K562 (cell line): ENCODE results near the gene RECK. TPM values are rescaled to one million over a fixed set of nuclear protein-coding genes. Genes with fewer than 3 reads are reported as not detected.

Experiments
- ATAC-seq: fragments of 200-7000 bp; cut with Tn5 transposase; 3 replicates; pipeline ENCODE4 v1.9.1; 2020; ENCODE audit warnings: moderate library complexity
- BruUV-seq: library from RNA; stranded (reverse); fragments of 400-500 nt; replicated peaks from 2 replicates; lab custom pipeline; 2021; lab: Mats Ljungman, UMichigan
- CTCF ChIA-PET: fragments of 300-600 bp; formaldehyde crosslinking; extraction: SDS; loops from one replicate; lab custom pipeline; 2021; ENCODE audit warnings: low intra/inter-chr PET ratio; lab: Yijun Ruan, JAX
- POLR2A ChIA-PET: fragments of 300-600, 350-650 bp; sonication (Branson Sonifier 250); formaldehyde crosslinking; extraction: SDS; loops from one replicate; lab custom pipeline; 2021; ENCODE audit warnings: antibody characterized with exemption, inconsistent platforms; lab: Yijun Ruan, JAX
- DNase-seq, 4 experiments: peaks; one replicate each; pipeline versions ENCODE4 v3.0.0 to v3.0.0-alpha.2; 2011 to 2018; ENCODE audit warnings: low spot score in 3 of 4, mixed read lengths in 3 of 4; ENCODE audit errors: extremely low read depth in 1 of 4
- FAIRE-seq: peaks from 2 replicates; lab custom pipeline; 2011; peaks lifted over from hg19 to GRCh38; lab: Jason Lieb, UNC
- H2AFZ ChIP-seq: 2 replicates; pipeline ENCODE4 v1.6.0; 2011; ENCODE audit warnings: low read depth, low read length, control low read depth, inconsistent platforms
- H3K27ac ChIP-seq: fragments of 200-600 bp; 3 replicates; pipeline ENCODE4 v1.8.0; 2011; ENCODE audit warnings: low read depth, mild to moderate bottlenecking, control low read depth, inconsistent platforms, low read length, moderate library complexity, mixed read lengths; ENCODE audit errors: extremely low read depth
- H3K27me3 ChIP-seq, 2 experiments: fragments of 300-600 bp in 1 of 2; 2 replicates in 1 of 2; 3 replicates in 1 of 2; pipeline versions ENCODE4 v1.6.0 to v1.8.0; 2011; ENCODE audit warnings: inconsistent platforms in 2 of 2, low read length in 2 of 2, mild to moderate bottlenecking in 1 of 2, mixed read lengths in 1 of 2, moderate library complexity in 1 of 2; ENCODE audit not compliant: control insufficient read depth in 2 of 2, insufficient read depth in 2 of 2
- H3K36me3 ChIP-seq: fragments of 300-600 bp; 3 replicates; pipeline ENCODE4 v1.8.0; 2011; ENCODE audit warnings: mild to moderate bottlenecking, low read length, inconsistent platforms; ENCODE audit not compliant: control insufficient read depth, insufficient read depth
- H3K4me1 ChIP-seq, 2 experiments: fragments of 200-600 bp in 1 of 2; replicated peaks in 1 of 2; 2 replicates in 1 of 2; 3 replicates in 1 of 2; pipeline versions ENCODE4 v1.5.1 to v1.8.0; 2011; ENCODE audit warnings: inconsistent platforms in 2 of 2, low read length in 2 of 2, mild to moderate bottlenecking in 1 of 2, mixed read lengths in 1 of 2, moderate library complexity in 1 of 2; ENCODE audit not compliant: control insufficient read depth in 2 of 2, insufficient read depth in 2 of 2
- H3K4me2 ChIP-seq: 2 replicates; pipeline ENCODE4 v1.6.1; 2011; ENCODE audit warnings: low read length, control low read depth, inconsistent platforms, mixed read lengths; ENCODE audit not compliant: insufficient read depth
- H3K4me3 ChIP-seq: fragments of 200-600 bp; sonication (generic), shearing (Covaris generic); 2 replicates; pipeline ENCODE4 v1.5.1; 2016; ENCODE audit warnings: control low read depth, inconsistent platforms
- H3K79me2 ChIP-seq: fragments of 200-600 bp; 3 replicates; pipeline ENCODE4 v1.8.0; 2011; ENCODE audit warnings: low read length, inconsistent platforms; ENCODE audit not compliant: control insufficient read depth, insufficient read depth
- H3K9ac ChIP-seq, 2 experiments: 2 replicates each; pipeline versions ENCODE4 v1.6.0 to v1.6.1; 2011; ENCODE audit warnings: low read depth in 2 of 2, low read length in 2 of 2, control low read depth in 1 of 2, inconsistent platforms in 1 of 2, mild to moderate bottlenecking in 1 of 2, mixed read lengths in 1 of 2; ENCODE audit not compliant: insufficient read depth in 1 of 2
- H3K9me1 ChIP-seq: one replicate; pipeline ENCODE4 v1.6.0; 2011; ENCODE audit warnings: inconsistent platforms, mild to moderate bottlenecking, low read length, moderate library complexity; ENCODE audit not compliant: control insufficient read depth, insufficient read depth
- H3K9me3 ChIP-seq: replicated peaks from 2 replicates; pipeline ENCODE4 v1.5.1; 2011; ENCODE audit warnings: low read depth, low read length, inconsistent platforms; ENCODE audit not compliant: control insufficient read depth, insufficient read depth
- H4K20me1 ChIP-seq: replicated peaks from 2 replicates; pipeline ENCODE4 v1.6.1; 2011; ENCODE audit warnings: low read length, inconsistent platforms, mixed read lengths; ENCODE audit not compliant: control insufficient read depth, insufficient read depth
- ARID1B ChIP-seq: fragments of 450-650 bp; IDR thresholded peaks from 2 replicates; pipeline ENCODE4 v1.6.1; 2016; ENCODE audit warnings: antibody characterized with exemption, mild to moderate bottlenecking, inconsistent platforms
- EGR1 ChIP-seq: fragments of 450-650 bp; conservative IDR thresholded peaks from 2 replicates; pipeline ENCODE4 v1.6.1; 2017; ENCODE audit warnings: mild to moderate bottlenecking
- HEY1 ChIP-seq: fragments of 250-450 bp; sonication (Bioruptor Pico); IDR thresholded peaks from 2 replicates; pipeline ENCODE4 v1.5.0; 2020; ENCODE audit warnings: mild to moderate bottlenecking, moderate library complexity, borderline replicate concordance
- IRF9 ChIP-seq: fragments of 450-650 bp; IDR thresholded peaks from 2 replicates; pipeline ENCODE4 v1.6.1; 2016; ENCODE audit warnings: missing biosample characterization, missing genetic modification characterization
- KAT8 ChIP-seq: fragments of 450-650 bp; IDR thresholded peaks from 2 replicates; pipeline ENCODE4 v1.6.1; 2016; ENCODE audit warnings: low read depth, mild to moderate bottlenecking
- NFATC3 ChIP-seq: fragments of 450-650 bp; IDR thresholded peaks from 2 replicates; pipeline ENCODE4 v1.6.1; 2017; ENCODE audit warnings: mild to moderate bottlenecking
- RAD21 ChIP-seq, 2 experiments: fragments of 250-450 bp in 1 of 2; fragments of 450-650 bp in 1 of 2; sonication (Bioruptor Pico) in 1 of 2; formaldehyde crosslinking in 1 of 2; IDR thresholded peaks in 1 of 2; conservative IDR thresholded peaks in 1 of 2; 2 replicates each; pipeline versions ENCODE4 v1.4.0 to v1.8.0; 2020 to 2022; ENCODE audit warnings: mild to moderate bottlenecking in 2 of 2, moderate library complexity in 1 of 2
- SP1 ChIP-seq: sonication (generic); formaldehyde crosslinking; IDR thresholded peaks from 2 replicates; pipeline ENCODE4 v1.8.1; 2022; ENCODE audit warnings: mild to moderate bottlenecking, missing genetic modification reagents
- TCF7 ChIP-seq: sonication (generic); IDR thresholded peaks from 2 replicates; pipeline ENCODE4 v1.6.1; 2016; ENCODE audit warnings: antibody characterized with exemption, borderline replicate concordance
- TOE1 ChIP-seq, 2 experiments: fragments of 450-650 bp in 1 of 2; sonication (generic) in 1 of 2; formaldehyde crosslinking in 1 of 2; IDR thresholded peaks; 2 replicates each; pipeline versions ENCODE4 v1.7.1 to v1.8.0; 2016 to 2022; ENCODE audit warnings: borderline replicate concordance in 2 of 2, mild to moderate bottlenecking in 2 of 2, antibody characterized with exemption in 1 of 2, inconsistent platforms in 1 of 2, low read depth in 1 of 2, missing genetic modification reagents in 1 of 2, moderate library complexity in 1 of 2
- ZNF239 ChIP-seq: fragments of 250-450 bp; sonication (Bioruptor Pico); IDR thresholded peaks from 2 replicates; pipeline ENCODE4 v1.4.0; 2020; ENCODE audit warnings: mild to moderate bottlenecking
- ZNF695 ChIP-seq: fragments of 450-650 bp; formaldehyde crosslinking; IDR thresholded peaks from 2 replicates; pipeline ENCODE4 v1.4.0; 2020; ENCODE audit warnings: mild to moderate bottlenecking, moderate library complexity
- ZNF699 ChIP-seq: fragments of 250-450 bp; sonication (Bioruptor Pico); IDR thresholded peaks from 2 replicates; pipeline ENCODE4 v1.8.0; 2021; ENCODE audit warnings: mild to moderate bottlenecking, moderate library complexity; ENCODE audit not compliant: insufficient replicate concordance
- WGBS: fragments of 100-300 bp; shearing (Covaris generic); methylation state at CpG from one replicate; pipeline ENCODE4 v1.1.6; 2016; ENCODE audit warnings: low coverage, mixed read lengths; ENCODE audit not compliant: insufficient coverage; ENCODE audit errors: missing lambda C conversion rate; 5-methylcytosine and 5-hydroxymethylcytosine counted together
- in situ Hi-C: fragments of 300-500 bp; cut with MboI; formaldehyde crosslinking; loops from 4 replicates; pipeline ENCODE4 v1.15.0; 2018; ENCODE audit warnings: inconsistent platforms, mixed read lengths
- intact Hi-C: fragments of 100-400 bp; cut with micrococcal nuclease; formaldehyde crosslinking; loops from 2 replicates; pipeline ENCODE4 v1.14.2; 2022
- polyA plus RNA-seq, 8 experiments: library from polyadenylated mRNA; depleted of rRNA in 4 of 8; stranded (reverse) in 5 of 8; unstranded in 3 of 8; fragments of >200 nt; fragmentation: Nextera tagmentation in 2 of 8; fragmentation: Illumina TruSeq in 1 of 8; extraction: Ambion mirVana in 2 of 8; extraction: Trizol in 1 of 8; gene quantifications; 2 replicates each; pipeline versions ENCODE4 v1.2.1 to v1.2.3, GENCODE V29; 2011 to 2014; ENCODE audit warnings: inconsistent platforms in 1 of 8, missing spikeins in 1 of 8
- total RNA-seq, 7 experiments: library from RNA; depleted of rRNA in 6 of 7; stranded (reverse); fragments of >200 nt in 6 of 7; fragmentation: Illumina TruSeq in 2 of 7; extraction: Trizol in 2 of 7; gene quantifications; 2 replicates each; pipeline versions ENCODE4 v1.2.1 to v1.2.3, GENCODE V29; 2011 to 2021; ENCODE audit warnings: low replicate concordance in 1 of 7
- TF ChIP-seq, protein P1 (sequence below): IDR thresholded peaks from 3 replicates; pipeline ENCODE4 v1.6.1; 2011; ENCODE audit warnings: borderline replicate concordance, mild to moderate bottlenecking; ENCODE audit not compliant: insufficient read length, insufficient read depth

RECK gene
- total and polyA plus RNA-seq, 9 of the 15 experiments (the other 6 are each of a cell fraction or from before 2014, with no cell fraction given) = 0.04 to 0.36 (median 0.16) TPM

DNA sequence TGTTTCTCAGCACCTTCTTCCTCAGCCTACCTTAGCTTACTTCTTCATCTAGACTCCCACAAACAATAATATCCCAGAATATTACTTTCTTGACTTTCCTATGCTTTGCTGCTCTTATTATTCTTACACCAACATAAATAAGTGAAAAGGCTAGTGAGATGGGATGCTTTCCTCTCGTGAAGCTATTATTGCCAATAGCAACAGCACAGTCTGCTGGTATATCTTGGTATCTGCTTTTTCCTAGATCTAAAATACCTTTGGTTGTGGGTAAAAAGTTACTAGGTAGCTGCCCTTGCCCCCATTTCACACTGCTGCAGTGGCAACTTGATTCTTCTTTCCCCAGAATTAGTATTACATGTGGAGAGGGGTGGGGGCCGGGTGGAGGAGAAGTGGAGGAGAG is 73.7 kb downstream of the RECK start:
- Histone ChIP-seq H3K79me2 (no peaks in the 10 kb centered on the region), H4K20me1 (no peaks in the 10 kb centered on the region), H2AFZ (no peak overlapping the region), H3K4me2 (no peak overlapping the region), H3K9me3 (no peaks in the 10 kb centered on the region), H3K36me3 (no peaks in the 10 kb centered on the region), H3K9ac (no peak overlapping the region), H3K27me3 (peaks cover 7 to 10% of the 10 kb centered on the region in 2 experiments; a peak in 2 of 5 replicates), H3K4me1 (no peaks in the 10 kb centered on the region; a peak in 1 of 5 replicates), H3K27ac (no peak overlapping the region), H3K9me1 (no peaks in the 10 kb centered on the region), H3K4me3 (no peak overlapping the region)
- CTCF ChIA-PET = interaction anchor here (0.6 kb wide), 1 partner anchor 102 kb away, joined by 4 read pairs; no protein-coding TSS in a partner anchor
- ATAC-seq = no peak
- no peak for DNase-seq
- in situ Hi-C loops = no loop called here
- BruUV-seq = no TSS peak
- peak in 1 of 2 experiments; percentile 19; a peak in 1 of 4 replicates for TF ChIP-seq RAD21 (CRISPR knock-in tag; conservative IDR thresholded peaks at IDR 0.05 in 1 of 2, IDR thresholded peaks at IDR 0.05 in 1 of 2)
- no peak for TF ChIP-seq TOE1 (IDR thresholded peaks at IDR 0.05; ENCODE audit: borderline replicate concordance)
- no peak for TF ChIP-seq TOE1 (CRISPR knock-in tag; IDR thresholded peaks at IDR 0.05; ENCODE audit: borderline replicate concordance, low read depth)
- TF ChIP-seq KAT8 = no peak
- intact Hi-C loops = no loop called here
- POLR2A ChIA-PET = no interaction called here
- 0% methylated on average over 1 of the region's 2 CpGs for WGBS
- FAIRE-seq = no peak

DNA sequence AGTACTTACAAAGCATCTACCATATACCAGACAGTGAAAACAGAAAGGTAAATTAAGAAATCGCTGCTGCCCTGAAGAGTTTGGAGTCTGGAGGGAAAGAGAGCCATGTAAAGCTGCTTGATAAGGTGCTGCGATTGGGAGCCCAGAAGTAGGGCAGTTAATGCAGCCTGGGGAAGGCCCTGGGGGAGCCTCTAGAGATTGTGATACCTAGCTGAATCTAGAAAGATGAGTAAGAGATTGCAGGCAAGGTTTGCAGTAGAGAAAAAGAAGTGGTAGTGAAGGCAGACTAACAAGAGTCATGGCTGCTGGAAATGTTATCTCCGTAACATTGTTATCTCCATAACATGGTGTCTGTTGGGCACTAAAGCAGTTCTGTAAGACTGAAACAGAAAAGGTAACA is 75.8 kb downstream of the RECK start:
- Histone ChIP-seq H3K27me3 (peaks cover 7 to 10% of the 10 kb centered on the region in 2 experiments; a peak in 2 of 5 replicates), H3K4me3 (no peak overlapping the region), H3K79me2 (no peaks in the 10 kb centered on the region), H3K9me1 (no peaks in the 10 kb centered on the region), H3K4me2 (no peak overlapping the region), H3K9me3 (no peaks in the 10 kb centered on the region), H3K9ac (no peak overlapping the region), H2AFZ (no peak overlapping the region), H3K4me1 (no peaks in the 10 kb centered on the region; a peak in 1 of 5 replicates), H4K20me1 (no peaks in the 10 kb centered on the region), H3K27ac (no peak overlapping the region), H3K36me3 (no peaks in the 10 kb centered on the region)
- no peak for ATAC-seq
- FAIRE-seq = no peak
- CTCF ChIA-PET = no interaction called here
- no TSS peak for BruUV-seq
- DNase-seq = no peak
- in situ Hi-C loops (no loop called here), intact Hi-C loops (no loop called here)
- POLR2A ChIA-PET = interaction anchor here (1.2 kb wide), 1 partner anchor 15 kb away, joined by 3 read pairs; no protein-coding TSS in a partner anchor
- 0% methylated on average over 3 of the region's 3 CpGs for WGBS
- TF ChIP-seq EGR1 (no peak), NFATC3 (no peak), ZNF695 (CRISPR knock-in tag) (no peak), ZNF239 (no peak), ZNF699 (CRISPR knock-in tag) (no peak), TCF7 (no peak), HEY1 (CRISPR knock-in tag) (no peak), IRF9 (tag) (no peak), SP1 (CRISPR knock-in tag) (no peak), ARID1B (no peak)
- TF ChIP-seq, protein P1, sequence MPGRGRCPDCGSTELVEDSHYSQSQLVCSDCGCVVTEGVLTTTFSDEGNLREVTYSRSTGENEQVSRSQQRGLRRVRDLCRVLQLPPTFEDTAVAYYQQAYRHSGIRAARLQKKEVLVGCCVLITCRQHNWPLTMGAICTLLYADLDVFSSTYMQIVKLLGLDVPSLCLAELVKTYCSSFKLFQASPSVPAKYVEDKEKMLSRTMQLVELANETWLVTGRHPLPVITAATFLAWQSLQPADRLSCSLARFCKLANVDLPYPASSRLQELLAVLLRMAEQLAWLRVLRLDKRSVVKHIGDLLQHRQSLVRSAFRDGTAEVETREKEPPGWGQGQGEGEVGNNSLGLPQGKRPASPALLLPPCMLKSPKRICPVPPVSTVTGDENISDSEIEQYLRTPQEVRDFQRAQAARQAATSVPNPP = no peak
